GM12801 (cell line): Measurements from ENCODE around the gene C20orf144.

Experiments used
- TF ChIP-seq, protein P1 (sequence below): IDR thresholded peaks from one replicate; pipeline ENCODE4 v1.5.1; 2011; ENCODE audit warnings: control low read depth; ENCODE audit not compliant: insufficient read length; ENCODE audit errors: extremely low read depth

The C20orf144 gene

DNA sequence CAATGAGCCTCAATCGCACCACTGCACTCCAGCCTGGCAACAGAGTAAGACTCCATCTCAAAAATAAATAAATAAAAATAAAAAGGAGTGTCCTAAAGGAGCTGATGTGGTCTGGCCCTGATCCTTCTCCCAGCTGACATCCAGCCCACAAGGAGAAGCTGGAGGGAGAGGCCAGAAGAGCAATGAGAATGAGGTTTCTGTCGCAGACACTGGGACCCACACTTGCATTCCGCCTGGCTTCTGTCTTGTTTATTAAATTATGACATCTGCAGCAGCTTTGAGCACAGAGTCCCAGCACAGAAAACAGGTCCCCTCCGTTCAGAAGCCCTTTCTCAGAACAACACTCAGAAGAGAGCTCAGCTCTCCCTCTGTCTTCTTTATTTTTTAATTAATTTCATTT, 34.3 kb downstream of the C20orf144 start:
- TF ChIP-seq, protein P1, sequence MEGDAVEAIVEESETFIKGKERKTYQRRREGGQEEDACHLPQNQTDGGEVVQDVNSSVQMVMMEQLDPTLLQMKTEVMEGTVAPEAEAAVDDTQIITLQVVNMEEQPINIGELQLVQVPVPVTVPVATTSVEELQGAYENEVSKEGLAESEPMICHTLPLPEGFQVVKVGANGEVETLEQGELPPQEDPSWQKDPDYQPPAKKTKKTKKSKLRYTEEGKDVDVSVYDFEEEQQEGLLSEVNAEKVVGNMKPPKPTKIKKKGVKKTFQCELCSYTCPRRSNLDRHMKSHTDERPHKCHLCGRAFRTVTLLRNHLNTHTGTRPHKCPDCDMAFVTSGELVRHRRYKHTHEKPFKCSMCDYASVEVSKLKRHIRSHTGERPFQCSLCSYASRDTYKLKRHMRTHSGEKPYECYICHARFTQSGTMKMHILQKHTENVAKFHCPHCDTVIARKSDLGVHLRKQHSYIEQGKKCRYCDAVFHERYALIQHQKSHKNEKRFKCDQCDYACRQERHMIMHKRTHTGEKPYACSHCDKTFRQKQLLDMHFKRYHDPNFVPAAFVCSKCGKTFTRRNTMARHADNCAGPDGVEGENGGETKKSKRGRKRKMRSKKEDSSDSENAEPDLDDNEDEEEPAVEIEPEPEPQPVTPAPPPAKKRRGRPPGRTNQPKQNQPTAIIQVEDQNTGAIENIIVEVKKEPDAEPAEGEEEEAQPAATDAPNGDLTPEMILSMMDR: no peak

DNA sequence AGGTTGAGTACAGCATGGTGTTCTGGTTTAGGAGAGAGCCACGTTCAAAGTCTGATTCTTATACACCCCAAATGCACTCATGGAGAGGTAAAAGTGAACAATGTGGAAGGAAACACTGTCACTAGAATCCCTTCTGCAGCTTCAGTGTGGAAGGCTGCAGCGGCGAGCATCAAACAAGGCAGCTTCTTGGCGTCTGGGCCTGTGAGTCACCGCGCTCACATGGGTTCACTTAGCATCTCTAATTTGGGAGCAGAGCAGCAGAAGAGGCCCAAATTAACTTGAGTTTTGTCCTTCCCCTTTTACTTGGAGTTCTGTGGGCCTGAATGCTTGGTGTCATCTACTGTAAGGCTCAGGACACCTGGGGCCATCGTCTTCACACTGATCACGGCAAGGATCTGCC, 35.0 kb downstream of the C20orf144 start:
- TF ChIP-seq, protein P1: no peak

DNA sequence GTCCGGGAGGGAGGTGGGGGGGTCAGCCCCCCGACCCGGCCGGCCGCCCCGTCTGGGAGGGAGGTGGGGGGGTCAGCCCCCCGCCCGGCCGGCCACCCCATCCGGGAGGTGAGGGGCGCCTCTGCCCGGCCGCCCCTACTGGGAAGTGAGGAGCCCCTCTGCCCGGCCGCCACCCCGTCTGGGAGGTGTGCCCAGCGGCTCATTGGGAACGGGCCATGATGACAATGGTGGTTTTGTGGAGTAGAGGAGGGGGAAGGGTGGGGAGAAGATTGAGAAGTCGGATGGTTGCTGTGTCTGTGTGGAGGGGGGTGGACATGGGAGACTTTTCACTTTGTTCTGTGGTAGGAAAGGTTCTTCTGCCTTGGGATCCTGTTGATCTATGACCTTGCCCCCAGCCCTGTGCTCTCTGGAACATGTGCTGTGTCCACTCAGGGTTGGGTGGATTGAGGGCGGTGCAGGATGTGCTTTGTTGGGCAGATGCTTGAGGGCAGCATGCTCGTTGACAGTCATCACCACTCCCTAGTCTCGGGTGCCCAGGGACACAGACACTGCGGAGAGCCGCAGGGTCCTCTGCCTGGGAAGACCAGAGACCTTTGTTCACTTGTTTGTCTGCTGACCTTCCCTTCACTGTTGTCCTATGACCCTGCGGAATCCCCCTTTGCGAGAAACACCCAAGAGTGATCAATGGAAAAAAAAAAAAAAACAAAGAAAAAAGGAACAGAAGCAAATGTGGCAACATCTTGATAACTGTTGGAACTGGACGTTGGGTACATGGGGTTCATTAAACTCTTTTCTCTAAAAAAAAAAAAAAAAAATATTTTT, 39.7 kb downstream of the C20orf144 start:
- TF ChIP-seq, protein P1: no peak

DNA sequence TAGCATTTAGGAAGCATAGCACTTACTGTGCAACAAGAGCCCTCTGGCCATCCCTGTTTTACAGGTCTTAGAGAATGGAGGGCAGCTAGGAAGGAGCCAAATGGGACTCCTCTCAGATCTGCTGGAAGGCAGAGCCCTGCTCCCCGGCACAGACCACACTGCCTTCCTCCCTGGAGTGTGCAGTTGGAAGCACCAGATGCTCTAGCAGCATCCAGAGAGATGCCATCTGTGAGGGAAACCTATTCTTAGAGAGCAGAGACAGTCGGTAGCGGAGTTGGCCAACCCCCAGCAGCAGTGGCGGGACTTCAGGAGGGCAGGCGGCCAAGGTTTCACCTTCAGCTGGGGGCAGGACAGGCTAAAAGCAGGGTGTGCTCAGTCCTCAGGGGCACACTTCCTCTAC, 40.7 kb downstream of the C20orf144 start:
- TF ChIP-seq, protein P1: no peak

DNA sequence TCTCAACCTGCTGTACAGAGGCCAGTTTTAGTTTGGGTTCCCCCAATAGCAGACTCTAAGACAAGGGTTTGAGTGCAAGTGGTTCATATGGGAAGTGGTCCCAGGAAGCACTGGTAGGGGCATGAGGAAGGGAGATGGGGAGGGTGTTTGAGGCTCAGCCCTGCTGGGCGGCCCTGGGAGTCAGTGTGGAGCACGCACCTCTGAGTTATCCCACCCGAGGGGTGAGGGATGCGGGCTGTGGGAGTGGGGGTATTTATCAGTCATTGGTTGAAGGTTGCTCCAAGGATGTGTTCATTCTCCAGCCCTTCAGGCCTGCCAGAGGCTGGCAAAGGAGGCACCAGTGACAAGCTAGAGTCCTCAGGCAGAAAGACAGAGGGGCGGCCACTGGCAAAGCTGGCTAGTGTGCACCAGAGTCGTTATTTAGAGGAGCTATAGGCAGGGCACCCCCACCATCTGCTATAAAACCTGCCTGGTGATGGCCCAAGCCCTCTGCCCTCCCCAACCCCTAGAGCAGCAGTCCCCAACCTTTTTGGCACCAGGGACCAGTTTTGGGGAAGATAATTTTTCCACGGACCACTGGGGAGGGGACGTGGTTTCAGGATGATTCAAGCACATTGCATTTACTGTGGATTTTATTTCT, 41.5 kb downstream of the C20orf144 start:
- TF ChIP-seq, protein P1: no peak

DNA sequence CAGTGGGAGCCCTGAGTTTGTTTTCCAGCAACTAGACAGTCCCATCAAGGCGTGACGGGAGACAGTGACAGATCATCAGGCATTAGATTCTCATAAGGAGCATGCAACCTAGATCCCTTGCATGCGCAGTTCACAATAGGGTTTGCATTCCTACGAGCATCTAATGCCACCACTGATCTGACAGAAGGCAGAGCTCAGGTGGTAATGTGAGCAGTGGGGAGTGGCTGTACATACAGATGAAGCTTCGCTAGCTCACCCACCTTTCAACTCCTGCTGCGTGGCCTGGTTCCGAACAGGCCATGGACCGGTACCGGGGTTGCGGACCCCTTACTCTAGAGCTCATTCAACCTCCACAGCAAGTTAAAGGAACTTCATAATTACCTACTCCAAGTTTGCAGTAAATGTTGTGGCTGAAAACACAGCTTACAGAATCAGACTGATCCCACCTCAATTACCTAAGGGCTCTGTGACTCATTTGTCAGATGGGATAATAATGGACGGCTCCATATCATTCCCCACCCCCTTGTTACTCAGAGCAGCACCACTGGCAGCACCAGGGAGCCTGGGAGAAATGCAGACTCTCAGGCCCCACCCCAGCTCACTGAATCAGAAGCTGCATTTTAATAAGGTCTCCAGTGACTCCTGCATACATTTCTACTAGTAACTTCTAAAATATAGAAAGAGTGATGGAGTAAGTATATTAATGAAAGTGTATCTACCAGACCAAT, 42.2 kb downstream of the C20orf144 start:
- TF ChIP-seq, protein P1: no peak

DNA sequence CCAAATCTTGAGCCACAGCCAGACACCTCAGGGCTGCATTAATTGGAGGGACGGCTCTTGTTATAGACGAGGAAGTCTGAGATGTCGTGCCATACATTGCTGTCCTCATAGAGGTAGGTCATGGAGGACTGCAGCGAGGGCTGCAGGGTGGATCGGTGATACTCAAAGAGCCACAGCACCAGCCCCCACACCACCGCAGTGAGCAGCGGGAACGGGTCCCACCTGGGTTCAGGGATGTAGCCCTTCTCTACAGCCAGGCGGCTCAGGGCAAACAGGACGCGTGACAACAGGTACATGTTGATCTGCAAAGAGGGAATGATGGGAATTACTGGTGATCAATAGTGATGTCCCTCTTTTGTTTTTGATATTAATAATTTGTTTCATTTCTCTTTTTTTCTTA, 45.5 kb downstream of the C20orf144 start:
- TF ChIP-seq, protein P1: no peak
